Activated gamma-delta T cell (primary cell): Measurements from ENCODE around the gene LHFPL3.

Experiments
- DNase-seq: peaks from one replicate; lab custom pipeline; 2025; lab: John Stamatoyannopoulos, UW

Gene LHFPL3

DNA sequence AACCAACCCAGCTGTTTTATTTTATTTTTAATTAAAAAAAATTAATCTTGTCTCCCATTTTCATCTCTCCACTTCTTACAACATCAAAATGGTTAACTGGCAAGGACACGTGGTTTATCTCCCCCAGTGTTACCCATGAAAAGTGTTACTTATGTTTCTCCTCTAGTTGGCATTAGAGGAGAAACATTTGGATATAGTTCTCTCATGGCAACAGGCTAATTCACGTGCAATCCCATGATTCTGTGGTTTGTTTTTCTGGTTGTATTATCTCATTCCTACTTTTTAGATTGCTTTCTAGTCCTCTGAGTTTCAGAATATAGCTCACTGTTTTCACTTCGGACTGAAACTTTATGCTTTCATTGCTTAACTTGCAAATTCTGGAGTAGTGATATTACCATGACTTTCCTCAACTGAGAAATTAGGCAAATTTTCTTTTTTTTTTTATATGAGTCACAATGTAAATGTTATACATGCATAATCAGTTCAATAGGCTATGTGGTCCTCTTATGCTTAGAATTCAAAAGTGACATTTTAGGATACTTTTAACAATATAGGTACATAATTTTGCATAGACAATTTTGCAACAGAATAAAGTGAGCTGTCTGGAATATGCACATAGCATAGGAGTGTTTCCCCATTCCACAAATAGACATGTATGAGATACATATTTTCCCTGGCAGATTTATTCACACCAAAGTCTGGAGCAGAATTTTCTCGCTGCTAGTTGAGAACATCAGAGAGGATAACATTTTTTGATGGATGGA is 43.0 kb downstream of the LHFPL3 start:
- no peak for DNase-seq

DNA sequence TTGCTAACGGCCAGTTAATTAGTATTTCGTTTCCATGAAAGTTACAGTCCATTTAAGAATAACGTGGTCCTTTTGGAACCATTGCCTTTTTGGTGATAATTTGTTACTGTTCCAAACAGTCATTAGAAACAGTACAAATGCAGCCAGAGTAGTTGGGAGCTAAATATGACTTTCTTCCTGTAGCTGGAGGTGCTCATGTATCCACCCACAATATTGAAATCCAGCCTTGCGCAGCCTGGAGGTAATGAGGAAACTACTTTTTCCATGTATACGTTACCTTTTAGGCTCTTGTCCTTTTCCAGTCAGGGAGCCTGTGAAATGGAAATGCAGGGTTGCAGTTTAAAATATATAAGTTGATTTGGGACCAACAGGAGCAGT is 43.6 kb downstream of the LHFPL3 start:
- no peak for DNase-seq

DNA sequence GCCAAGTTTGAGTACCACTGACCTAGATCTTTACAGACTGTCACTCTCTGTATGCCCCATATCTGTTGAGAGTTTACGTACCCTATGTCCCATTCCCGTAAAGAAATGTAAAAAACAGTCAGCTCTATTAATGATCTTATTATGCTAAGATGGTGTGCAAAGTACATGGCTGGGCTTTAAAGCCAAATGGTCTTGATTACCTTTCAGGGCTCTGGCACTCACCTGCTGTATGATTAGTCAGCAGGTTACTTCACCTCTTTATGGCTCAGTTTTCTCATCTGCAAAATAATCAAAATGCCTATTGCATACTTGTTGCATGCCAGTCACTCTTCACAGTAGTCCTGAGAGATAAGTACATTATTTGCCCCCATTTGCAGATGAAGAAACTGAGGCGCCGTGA is 54.2 kb downstream of the LHFPL3 start:
- no peak for DNase-seq

DNA sequence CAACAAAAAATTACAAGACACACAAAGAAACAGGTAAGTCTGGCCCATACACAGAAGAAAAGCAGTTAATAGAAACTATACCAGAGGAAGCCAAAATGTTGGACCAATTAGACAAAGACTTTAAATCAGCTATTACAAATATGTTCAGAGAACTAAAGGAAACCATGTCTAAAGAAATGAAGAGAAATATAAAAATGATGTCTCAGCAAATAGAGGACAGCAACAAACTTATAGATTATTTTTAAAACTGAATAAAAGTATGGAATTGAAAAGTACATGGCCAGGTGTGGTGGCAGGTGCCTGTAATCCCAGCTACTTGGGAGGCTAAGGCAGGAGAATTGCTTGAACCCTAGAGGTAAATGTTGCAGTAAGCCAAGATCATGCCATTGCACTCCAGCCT is 58.5 kb downstream of the LHFPL3 start:
- no peak for DNase-seq

DNA sequence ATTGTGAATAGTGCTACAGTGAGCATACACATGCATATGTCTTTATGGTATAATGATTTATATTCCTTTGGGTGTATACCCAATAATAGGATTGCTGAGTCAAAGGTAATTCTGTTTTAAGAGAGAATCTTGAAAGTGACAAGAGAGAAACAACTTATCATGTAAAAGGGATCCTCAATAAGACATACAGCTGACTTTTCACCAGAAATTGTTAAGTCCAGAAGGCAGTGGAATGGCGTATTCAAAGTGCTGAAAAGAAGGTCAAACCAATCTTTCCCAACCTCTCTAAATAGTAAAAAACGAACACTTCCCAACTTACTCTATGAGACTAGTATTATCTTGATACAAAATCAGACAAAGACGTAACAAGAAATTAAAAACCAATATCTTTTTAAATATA is 59.8 kb downstream of the LHFPL3 start:
- no peak for DNase-seq

DNA sequence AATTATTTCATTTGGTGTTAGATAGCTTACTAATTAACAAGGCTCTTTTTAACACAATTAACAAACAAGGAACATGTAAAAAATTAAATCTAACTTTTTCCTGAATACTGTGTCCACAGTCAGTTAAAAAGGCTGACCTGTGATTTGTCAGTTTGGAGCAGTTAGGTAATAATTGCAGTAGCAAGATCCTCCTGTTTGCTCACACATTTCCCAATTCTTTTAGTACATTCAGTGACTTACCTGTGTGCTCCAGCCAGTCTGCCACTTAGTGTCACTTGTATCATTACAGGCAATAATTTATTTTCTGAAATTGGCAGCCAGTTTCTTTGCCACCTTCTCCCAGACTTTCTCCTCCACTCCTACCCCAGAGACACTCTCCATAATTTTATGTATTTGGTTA is 66.8 kb downstream of the LHFPL3 start:
- DNase-seq = no peak

DNA sequence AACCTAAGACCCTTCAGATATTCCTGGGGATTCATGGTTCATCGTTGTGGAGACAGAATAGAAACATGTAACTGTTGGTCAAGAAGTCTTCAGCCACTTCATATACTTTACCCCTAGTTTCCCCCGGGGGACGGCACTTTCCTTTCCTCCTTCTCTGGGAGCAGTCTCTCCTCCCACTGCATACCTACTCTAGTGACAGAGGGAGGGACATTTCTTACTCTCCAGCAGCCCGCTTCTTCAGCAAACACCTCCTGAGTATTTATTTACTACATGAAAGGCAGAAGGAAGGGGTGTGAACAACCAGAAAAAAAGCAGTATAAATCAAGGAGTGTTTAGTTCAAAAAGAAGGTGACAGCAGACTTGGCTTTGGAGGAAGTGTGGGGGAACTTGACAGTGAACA is 69.0 kb downstream of the LHFPL3 start:
- DNase-seq = no peak

DNA sequence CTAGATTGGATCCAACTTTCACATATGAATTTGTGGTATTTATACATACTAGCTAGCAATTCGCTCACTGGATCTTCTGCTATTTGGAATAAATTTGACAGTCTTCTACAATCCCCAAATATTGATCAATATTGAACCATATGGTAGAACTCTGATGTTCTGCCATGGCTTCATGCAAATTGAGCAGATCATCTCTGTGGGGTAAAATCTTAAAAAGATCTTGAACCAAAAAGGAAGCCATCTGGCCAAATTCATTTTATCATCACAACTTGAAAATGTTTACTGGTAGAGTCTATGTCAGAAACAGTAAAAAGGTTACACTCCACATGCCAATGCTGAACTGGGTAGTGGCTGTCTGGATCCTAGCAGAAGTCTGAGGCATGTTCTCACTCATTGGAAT is 80.0 kb downstream of the LHFPL3 start:
- DNase-seq = no peak

DNA sequence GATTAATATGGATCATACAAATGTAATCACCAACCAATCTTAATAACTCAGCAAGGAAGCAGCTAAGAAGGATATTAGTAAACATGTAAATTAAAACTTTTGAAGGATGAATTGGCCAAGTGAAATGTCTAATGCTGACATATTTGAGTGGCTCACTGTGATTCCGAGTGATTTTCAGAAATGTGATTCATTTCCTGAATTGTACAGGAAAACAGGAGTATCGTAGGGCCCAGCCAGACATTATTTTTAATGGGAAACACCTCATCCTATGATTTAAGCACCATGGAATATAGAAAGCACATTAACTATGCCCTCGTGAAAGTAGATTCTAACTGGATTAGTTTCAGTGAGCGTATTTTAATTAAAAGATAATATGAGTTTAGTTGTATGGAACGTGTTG is 82.3 kb downstream of the LHFPL3 start:
- no peak for DNase-seq

DNA sequence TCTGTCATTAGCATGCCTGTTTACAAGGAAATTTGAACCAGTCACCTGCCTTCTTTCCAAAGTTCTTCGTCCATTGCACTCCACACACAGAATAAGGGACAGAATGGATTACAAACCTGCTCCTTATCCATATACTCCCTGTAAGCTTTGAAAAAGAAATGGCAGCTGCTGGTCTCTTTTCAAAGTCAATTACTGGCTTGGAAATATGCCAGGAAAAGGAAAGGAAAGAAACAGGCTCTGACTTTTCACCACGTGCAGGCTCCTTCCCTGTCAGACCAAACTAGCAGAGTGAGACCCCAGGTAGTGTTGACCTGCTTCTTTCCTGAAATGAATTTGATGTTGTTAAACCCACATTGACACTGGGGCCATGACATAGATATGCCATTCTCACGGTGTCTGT is 84.5 kb downstream of the LHFPL3 start:
- DNase-seq = no peak

DNA sequence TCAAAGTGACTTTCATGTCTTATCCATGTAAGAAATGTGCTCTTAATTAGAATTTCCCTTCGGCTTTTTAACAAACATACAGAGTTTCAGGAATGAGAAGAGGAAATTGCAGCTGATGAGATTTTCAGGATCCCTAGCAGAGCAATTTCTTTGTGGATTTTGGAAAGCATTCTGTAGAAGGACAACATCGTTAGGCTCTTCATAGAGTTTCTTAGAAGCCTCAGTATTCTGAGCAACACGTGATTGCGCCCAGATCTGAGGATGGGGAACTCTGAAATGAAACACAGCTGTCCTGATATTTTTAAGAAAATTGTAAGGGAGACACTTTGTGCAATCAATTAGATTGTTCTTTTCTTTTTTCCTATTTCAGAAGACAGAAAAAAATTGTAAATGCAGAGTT is 85.8 kb downstream of the LHFPL3 start:
- DNase-seq = no peak

DNA sequence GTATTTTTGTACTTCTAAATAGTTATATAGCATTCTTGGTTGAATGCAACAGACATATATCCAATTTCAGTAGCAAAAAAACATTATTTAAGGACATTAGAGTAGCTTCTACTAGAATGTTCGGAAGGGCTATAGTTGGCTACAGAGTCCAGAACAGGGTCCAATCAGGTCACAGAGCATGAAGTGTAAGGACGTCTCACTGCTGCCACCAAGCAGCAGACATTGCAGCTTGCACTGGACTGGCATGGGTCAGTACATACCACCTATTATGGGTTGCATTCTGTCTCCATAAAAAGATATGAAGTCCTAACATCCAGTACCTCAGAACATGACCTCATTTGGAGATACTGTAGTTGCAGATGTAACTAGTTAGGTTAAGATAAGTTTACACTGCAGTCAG is 87.3 kb downstream of the LHFPL3 start:
- DNase-seq = no peak

DNA sequence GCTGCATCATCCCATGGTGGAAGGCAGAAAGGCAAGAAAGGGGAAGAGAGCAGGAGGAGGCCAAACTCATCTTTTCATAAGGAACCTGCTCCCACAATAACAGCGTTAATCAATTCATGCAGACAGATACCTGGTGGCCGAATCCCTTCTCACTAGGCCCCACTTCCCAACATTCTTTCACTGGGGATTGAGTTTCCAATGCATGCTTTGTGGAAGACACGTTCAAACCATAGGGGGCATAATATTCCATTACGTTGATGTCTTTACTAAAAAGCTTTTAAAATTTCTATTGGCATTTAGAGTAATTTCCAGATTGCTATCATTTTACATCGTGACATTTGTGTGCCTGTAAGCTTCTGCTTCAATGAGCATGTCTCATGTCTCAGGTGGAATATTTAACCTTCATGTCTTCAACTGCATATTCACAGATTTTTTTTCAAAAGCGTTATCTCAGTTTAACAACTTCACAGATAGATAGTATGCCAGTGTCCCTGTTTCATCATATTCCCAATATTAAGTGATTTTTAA is 88.5 kb downstream of the LHFPL3 start:
- no peak for DNase-seq

DNA sequence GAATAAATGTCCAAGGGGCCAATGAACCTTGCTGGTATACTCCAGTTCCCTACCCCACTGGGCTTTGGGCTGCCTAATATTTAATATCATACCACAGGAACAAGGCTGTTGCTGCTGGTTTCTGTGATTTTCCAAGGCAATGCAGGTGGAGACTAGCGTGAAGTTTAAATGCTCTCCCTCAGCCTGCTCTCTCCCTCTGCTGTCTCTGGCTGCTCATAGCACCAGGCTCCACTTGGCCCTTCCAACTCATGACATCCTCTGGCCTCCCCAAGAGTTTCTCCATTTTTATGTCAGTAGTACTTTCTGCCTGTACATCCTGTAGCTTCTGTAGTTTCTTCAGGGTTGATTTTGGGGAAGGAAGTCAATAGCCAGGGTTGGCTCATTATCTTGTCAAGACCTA is 103.5 kb downstream of the LHFPL3 start:
- no peak for DNase-seq

DNA sequence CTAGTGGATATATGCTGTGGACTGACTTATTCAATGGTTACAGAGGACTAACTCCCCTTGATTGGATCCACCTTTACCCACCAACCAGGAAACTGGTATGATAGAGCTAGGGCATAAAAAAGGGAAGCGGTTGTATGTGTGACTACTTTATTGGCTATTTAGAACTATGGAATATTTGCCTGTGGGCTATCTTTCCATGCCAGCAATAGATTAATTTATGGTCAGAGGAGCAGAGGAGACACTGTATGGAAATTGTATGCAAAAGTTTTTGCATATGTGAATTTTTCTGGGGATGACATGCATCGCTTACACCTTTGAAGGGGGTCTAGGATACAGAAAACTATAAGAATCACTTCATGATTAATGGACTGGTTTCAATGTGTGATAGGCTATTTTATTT is 105.7 kb downstream of the LHFPL3 start:
- DNase-seq = no peak

DNA sequence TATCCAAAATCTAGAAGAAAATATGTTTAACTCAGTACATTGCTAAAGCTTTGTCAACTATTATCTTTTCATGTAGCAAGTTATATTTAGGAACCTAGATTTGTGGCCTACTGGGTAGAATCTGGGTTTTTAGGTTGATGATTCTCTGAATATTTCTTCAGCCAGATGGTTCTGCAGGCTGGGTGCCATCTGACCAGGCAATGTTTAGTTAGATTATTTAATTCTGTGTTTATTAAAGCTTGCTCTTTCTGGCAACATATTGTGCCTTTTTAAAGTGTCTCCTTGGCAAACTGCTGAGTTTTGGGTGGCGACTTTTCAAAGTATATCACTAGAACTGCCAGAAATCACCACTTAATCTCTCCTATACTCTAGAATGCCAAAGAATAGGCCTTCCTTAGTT is 114.1 kb downstream of the LHFPL3 start:
- no peak for DNase-seq

DNA sequence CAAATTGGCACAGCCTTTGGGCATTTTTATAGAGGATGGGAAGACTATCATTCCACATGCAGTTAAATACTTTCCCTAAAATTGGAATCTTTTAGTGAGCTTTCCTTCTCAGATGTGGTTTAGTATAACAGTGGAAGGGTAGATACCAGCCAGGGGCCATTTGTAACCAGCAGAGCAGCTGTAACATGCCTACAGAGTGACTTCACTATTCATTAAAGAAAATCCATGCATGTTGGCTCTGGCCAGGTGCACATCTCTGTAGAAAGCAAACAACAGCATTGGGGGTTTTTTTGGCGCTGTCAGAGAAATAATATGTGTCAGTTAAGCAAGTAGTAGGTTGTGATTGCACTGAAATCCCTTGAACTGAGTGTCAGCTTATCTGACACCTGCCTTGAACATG is 115.6 kb downstream of the LHFPL3 start:
- no peak for DNase-seq

DNA sequence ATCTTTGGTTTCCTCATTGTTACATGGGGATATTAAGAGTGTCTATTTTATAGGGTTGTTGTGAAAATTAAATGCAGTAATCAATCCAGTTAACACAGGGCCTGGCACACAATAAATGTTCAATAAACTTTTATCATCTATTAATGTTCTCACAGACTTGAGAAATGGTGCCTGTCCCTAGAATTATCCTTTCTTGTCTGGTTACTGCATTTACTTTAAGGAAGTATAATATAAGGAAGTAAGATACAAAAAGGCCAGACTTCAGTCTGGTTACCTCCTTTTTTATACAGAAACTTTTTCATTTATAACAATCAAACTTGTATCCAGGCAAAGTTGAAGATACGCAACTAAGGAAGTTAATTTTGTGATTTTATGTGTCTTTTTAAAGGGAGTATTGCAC is 117.0 kb downstream of the LHFPL3 start:
- DNase-seq = no peak

DNA sequence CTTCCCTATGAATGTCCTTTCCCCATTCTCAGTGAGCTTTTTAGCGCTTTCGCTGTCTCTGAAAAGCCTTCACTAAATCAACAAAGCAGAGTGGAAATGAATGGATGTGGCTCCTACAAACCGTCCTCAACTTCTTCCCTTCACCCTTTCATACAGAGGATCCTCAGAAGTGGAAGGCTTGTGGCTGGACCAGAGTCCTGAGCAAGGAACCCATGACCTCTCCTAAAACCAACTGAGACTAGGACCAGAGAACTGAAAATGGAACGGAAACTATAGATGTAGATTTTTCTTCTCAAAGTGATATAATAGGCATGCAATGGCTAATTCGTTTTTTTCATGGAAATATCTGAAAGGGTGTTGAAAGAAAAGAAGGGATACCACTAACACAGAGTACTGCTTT is 122.5 kb downstream of the LHFPL3 start:
- no peak for DNase-seq

DNA sequence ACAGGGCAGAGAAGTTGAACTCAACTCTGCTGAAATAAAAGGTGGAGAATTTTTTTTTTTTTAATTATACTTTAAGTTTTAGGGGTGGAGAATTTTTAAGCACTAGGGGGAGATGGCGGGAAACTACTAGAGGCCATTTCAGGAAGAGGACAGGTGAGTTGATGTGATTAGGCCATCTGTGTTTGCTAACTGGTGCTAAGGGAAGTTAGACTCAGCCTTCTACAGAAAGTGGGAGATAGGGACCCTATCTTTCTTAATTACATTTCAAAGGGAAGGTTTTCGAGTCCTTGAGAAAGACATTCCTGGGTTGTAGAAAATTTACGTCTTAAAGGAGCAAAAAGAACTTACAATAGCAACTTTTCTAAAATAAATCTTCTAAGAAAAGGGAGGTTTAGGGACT is 124.8 kb downstream of the LHFPL3 start:
- DNase-seq = no peak

DNA sequence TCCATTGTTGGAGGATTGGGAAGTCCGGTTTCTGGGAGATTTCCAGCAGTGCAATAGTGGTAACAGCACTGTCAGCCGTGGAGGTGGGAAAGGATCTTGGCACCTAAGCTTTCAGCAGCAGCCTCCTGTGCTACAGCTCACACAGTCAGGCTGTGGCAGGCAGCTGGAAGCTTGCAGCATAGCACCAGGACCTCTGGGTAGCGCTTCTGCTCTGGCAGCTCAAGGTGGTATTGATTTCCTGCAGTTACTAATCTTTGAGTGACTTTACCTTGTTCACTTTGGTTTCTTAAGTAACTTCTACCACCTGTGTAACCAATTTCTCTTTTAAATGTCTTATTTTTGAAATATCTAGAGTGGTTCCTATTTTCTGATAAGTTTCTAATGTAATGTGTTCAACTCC is 130.5 kb downstream of the LHFPL3 start:
- no peak for DNase-seq

DNA sequence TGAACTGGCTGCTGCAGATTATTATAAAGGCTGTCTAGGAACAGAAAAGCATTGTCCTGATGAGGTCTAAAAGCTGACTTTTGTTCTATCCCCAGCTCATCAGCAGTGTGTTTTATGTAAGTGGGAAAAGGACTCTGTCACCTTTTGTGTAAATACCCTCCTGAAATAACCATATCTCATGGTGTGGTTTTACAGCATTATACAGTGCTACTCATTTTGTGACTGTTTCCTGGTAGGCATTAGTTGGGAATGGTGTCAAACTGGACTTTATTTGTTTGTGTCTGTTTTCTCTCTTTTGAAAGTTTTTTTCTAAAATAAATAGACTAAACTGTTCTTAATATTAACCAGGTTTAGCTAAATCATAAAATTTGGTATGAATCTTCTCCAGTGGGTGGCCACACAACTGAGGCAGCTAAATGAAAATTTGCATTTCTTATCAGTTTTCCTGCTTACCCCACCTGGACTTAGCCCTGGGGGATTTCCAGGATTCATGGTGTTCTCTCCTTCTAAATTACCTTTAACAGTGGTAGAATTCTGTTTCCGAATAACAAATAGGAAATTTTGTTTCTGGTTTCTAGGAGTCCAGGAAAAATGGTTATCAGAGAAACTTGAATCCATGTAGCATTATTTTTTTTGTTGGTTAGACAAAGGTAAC is 140.9 kb downstream of the LHFPL3 start:
- no peak for DNase-seq

DNA sequence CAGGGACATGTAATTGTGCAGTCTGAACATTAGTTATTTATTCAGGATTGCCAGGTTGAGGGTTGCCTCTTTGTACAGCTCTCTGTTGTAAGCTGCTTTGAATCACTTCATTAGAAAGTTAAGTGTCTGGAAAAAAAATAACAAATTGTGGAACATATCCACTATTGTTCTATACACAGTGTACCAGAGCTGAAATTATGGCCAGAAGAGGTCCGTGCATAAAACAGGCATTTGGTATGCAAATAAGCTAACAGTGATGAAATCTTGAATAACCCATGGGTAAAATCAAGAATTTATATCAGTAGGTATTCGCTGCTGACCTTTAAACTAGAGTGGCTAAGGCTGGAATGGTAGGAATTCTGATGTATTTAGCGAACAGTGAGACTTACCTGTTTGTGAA is 152.1 kb downstream of the LHFPL3 start:
- no peak for DNase-seq
